H9 (cell line): ENCODE data around the gene COX10. TPM values are rescaled to one million over a fixed set of nuclear protein-coding genes. Genes with fewer than 3 reads are reported as not detected.

Source experiments
- DNase-seq: peaks from one replicate; pipeline ENCODE4 v3.0.0-alpha.2; 2017
- H2AFZ ChIP-seq: one replicate; pipeline ENCODE4 v1.6.1; 2013; ENCODE audit warnings: mild to moderate bottlenecking, low read length, control low read depth, moderate library complexity
- H2AK5ac ChIP-seq: 2 replicates; pipeline ENCODE4 v1.6.1; 2013; ENCODE audit warnings: low read length, control low read depth, mixed read lengths; ENCODE audit not compliant: insufficient read length
- H2BK120ac ChIP-seq: one replicate; pipeline ENCODE4 v1.6.1; 2013; ENCODE audit warnings: low read depth, mild to moderate bottlenecking, low read length, control low read depth, inconsistent platforms; ENCODE audit not compliant: poor library complexity, severe bottlenecking
- H2BK12ac ChIP-seq: 2 replicates; pipeline ENCODE4 v1.6.1; 2013; ENCODE audit warnings: low read length, control low read depth, mixed read lengths, low read depth; ENCODE audit not compliant: insufficient read length
- H2BK15ac ChIP-seq: 2 replicates; pipeline ENCODE4 v1.6.1; 2013; ENCODE audit warnings: low read depth, low read length, control low read depth
- H2BK20ac ChIP-seq: one replicate; pipeline ENCODE4 v1.6.1; 2013; ENCODE audit warnings: low read depth, mild to moderate bottlenecking, low read length, control low read depth, inconsistent platforms; ENCODE audit not compliant: poor library complexity, severe bottlenecking
- H2BK5ac ChIP-seq: 2 replicates; pipeline ENCODE4 v1.6.1; 2013; ENCODE audit warnings: low read length, control low read depth, mixed read lengths; ENCODE audit not compliant: insufficient read length
- H3K14ac ChIP-seq: 2 replicates; pipeline ENCODE4 v1.6.1; 2013; ENCODE audit warnings: low read length, control low read depth; ENCODE audit not compliant: insufficient read depth
- H3K18ac ChIP-seq: 2 replicates; pipeline ENCODE4 v1.6.1; 2013; ENCODE audit warnings: low read depth, mild to moderate bottlenecking, mixed read lengths, low read length, control low read depth; ENCODE audit not compliant: insufficient read length
- H3K23ac ChIP-seq: 2 replicates; pipeline ENCODE4 v1.6.1; 2013; ENCODE audit warnings: low read length, control low read depth, mixed read lengths, low read depth; ENCODE audit not compliant: insufficient read length
- H3K23me2 ChIP-seq: 2 replicates; pipeline ENCODE4 v1.6.1; 2013; ENCODE audit warnings: low read depth, mild to moderate bottlenecking, mixed read lengths, low read length, control low read depth; ENCODE audit not compliant: insufficient read length, poor library complexity, severe bottlenecking
- H3K27ac ChIP-seq: 2 replicates; pipeline ENCODE4 v1.5.1; 2013; ENCODE audit warnings: low read length, control low read depth, mixed read lengths, low read depth; ENCODE audit not compliant: insufficient read length
- H3K27me3 ChIP-seq: 2 replicates; pipeline ENCODE4 v1.6.1; 2013; ENCODE audit warnings: low read length, control low read depth, inconsistent platforms; ENCODE audit not compliant: insufficient read depth
- H3K4ac ChIP-seq: 2 replicates; pipeline ENCODE4 v1.6.1; 2013; ENCODE audit warnings: low read depth, mild to moderate bottlenecking, control low read depth, inconsistent platforms, low read length, moderate library complexity
- H3K4me1 ChIP-seq: 2 replicates; pipeline ENCODE4 v1.6.1; 2013; ENCODE audit warnings: low read length, control low read depth, inconsistent platforms; ENCODE audit not compliant: insufficient read depth
- H3K4me2 ChIP-seq: 2 replicates; pipeline ENCODE4 v1.6.1; 2013; ENCODE audit warnings: low read length, control low read depth, mixed read lengths; ENCODE audit not compliant: insufficient read length, insufficient read depth
- H3K56ac ChIP-seq: 2 replicates; pipeline ENCODE4 v1.6.1; 2013; ENCODE audit warnings: low read depth, mild to moderate bottlenecking, mixed read lengths, low read length, control low read depth; ENCODE audit not compliant: insufficient read length
- H3K79me1 ChIP-seq: 2 replicates; pipeline ENCODE4 v1.6.1; 2013; ENCODE audit warnings: low read depth, mild to moderate bottlenecking, moderate library complexity, low read length, control low read depth, inconsistent platforms; ENCODE audit not compliant: insufficient read depth, poor library complexity, severe bottlenecking
- H3K79me2 ChIP-seq: 2 replicates; pipeline ENCODE4 v1.6.1; 2013; ENCODE audit warnings: low read length, control low read depth, inconsistent platforms; ENCODE audit not compliant: insufficient read depth
- H3K9ac ChIP-seq: 2 replicates; pipeline ENCODE4 v1.6.1; 2013; ENCODE audit warnings: low read length, control low read depth, mixed read lengths; ENCODE audit not compliant: insufficient read length; ENCODE audit errors: extremely low read depth
- H3K9me3 ChIP-seq: one replicate; pipeline ENCODE4 v1.6.1; 2013; ENCODE audit warnings: low read depth, low read length, inconsistent platforms; ENCODE audit not compliant: control insufficient read depth
- H3T11ph ChIP-seq: one replicate; pipeline ENCODE4 v1.6.1; 2013; ENCODE audit warnings: mild to moderate bottlenecking, low read length, control low read depth, inconsistent platforms
- H4K20me1 ChIP-seq: one replicate; pipeline ENCODE4 v1.6.1; 2013; ENCODE audit not compliant: control insufficient read depth, insufficient read length, insufficient read depth
- H4K5ac ChIP-seq: 2 replicates; pipeline ENCODE4 v1.6.1; 2013; ENCODE audit warnings: low read depth, mild to moderate bottlenecking, mixed read lengths, low read length, control low read depth; ENCODE audit not compliant: insufficient read length
- H4K8ac ChIP-seq: replicated peaks from 2 replicates; pipeline ENCODE4 v1.6.1; 2013; ENCODE audit warnings: low read length, control low read depth, mixed read lengths, low read depth; ENCODE audit not compliant: insufficient read length
- H4K91ac ChIP-seq: 2 replicates; pipeline ENCODE4 v1.6.1; 2013; ENCODE audit warnings: low read depth, mild to moderate bottlenecking, moderate library complexity, mixed read lengths, low read length, control low read depth; ENCODE audit not compliant: insufficient read length
- H3K27ac Mint-ChIP-seq, 3 experiments: 2 replicates in 2 of 3; 3 replicates in 1 of 3; pipeline ENCODE4 v1.8.0; 2020 to 2021; ENCODE audit warnings: mixed read lengths in 3 of 3, mild to moderate bottlenecking in 1 of 3, moderate library complexity in 1 of 3
- H3K27me3 Mint-ChIP-seq: 2 replicates; pipeline ENCODE4 v1.8.0; 2021; ENCODE audit warnings: low read depth, mild to moderate bottlenecking, moderate library complexity, mixed read lengths
- H3K36me3 Mint-ChIP-seq, 3 experiments: 2 replicates in 2 of 3; 3 replicates in 1 of 3; pipeline ENCODE4 v1.8.0; 2020 to 2021; ENCODE audit warnings: low read depth in 3 of 3, mixed read lengths in 3 of 3; ENCODE audit not compliant: insufficient read depth in 1 of 3
- H3K4me1 Mint-ChIP-seq, 2 experiments: 2 replicates each; pipeline ENCODE4 v1.8.0; 2020; ENCODE audit warnings: mixed read lengths in 2 of 2
- H3K4me3 Mint-ChIP-seq, 2 experiments: 2 replicates in 1 of 2; 3 replicates in 1 of 2; pipeline ENCODE4 v1.8.0; 2020 to 2021; ENCODE audit warnings: mild to moderate bottlenecking in 2 of 2, mixed read lengths in 2 of 2, moderate library complexity in 1 of 2
- H3K9me3 Mint-ChIP-seq, 2 experiments: 2 replicates in 1 of 2; 3 replicates in 1 of 2; pipeline ENCODE4 v1.8.0; 2020; ENCODE audit warnings: mild to moderate bottlenecking in 2 of 2, mixed read lengths in 2 of 2, moderate library complexity in 1 of 2
- CTCF ChIP-seq: fragments of 200-600 bp; sonication (generic); conservative IDR thresholded peaks from 3 replicates; pipeline ENCODE4 v1.8.0; 2021; ENCODE audit warnings: antibody characterized with exemption, mild to moderate bottlenecking
- WGBS: extraction: QIAGEN DNeasy Blood & Tissue Kit; methylation state at CpG from one replicate; pipeline ENCODE4 v1.1.7; 2013; ENCODE audit warnings: missing lambda C conversion rate, low lambda C conversion rate, mixed read lengths; ENCODE audit not compliant: insufficient read length; ENCODE audit errors: extremely low coverage; 5-methylcytosine and 5-hydroxymethylcytosine counted together
- total RNA-seq: library from RNA; stranded (reverse); gene quantifications from 2 replicates; pipeline ENCODE4 v1.2.1, GENCODE V29; 2021

The COX10 gene
- total RNA-seq, 1 experiment from 2014 or later: 20.6 TPM

- Histone ChIP-seq H3K9me3 (no peaks in the 10 kb centered on the region), H3K18ac (no peak overlapping the region), H4K20me1 (peaks cover 2% of the 10 kb centered on the region), H2AK5ac (no peak overlapping the region), H3K27ac (no peak overlapping the region), H3K14ac (no peak overlapping the region), H2BK120ac (no peak overlapping the region), H2BK12ac (no peak overlapping the region), H3K9ac (no peak overlapping the region), H3K4me2 (no peak overlapping the region), H2BK5ac (no peak overlapping the region), H3K23me2 (no peaks in the 10 kb centered on the region), H4K8ac (no peak overlapping the region), H3T11ph (no peak overlapping the region), H4K5ac (no peak overlapping the region), H3K4ac (no peak overlapping the region), H3K23ac (no peak overlapping the region), H3K56ac (no peak overlapping the region), H2BK20ac (no peak overlapping the region), H3K4me1 (no peaks in the 10 kb centered on the region; the same call in 1 of the 2 replicates), H3K27me3 (no peaks in the 10 kb centered on the region), H4K91ac (no peak overlapping the region), H2AFZ (no peak overlapping the region), H2BK15ac (no peak overlapping the region), H3K79me1 (no peaks in the 10 kb centered on the region), H3K79me2 (0 out of 2 replicates have a peak, but pooled peaks cover 2% of the 10 kb centered on the region)
- no peak for DNase-seq
- Mint-ChIP-seq H3K4me1 (peaks cover 14 to 35% of the 10 kb centered on the region in 2 experiments), H3K36me3 (no peaks in the 10 kb centered on the region), H3K9me3 (no peaks in the 10 kb centered on the region), H3K27me3 (no peaks in the 10 kb centered on the region), H3K27ac (peak overlapping the region; percentile 26 to 79 (median 54); a peak in 5 of 7 replicates), H3K4me3 (peak overlapping the region in 1 of 2 experiments; percentile 21; a peak in 1 of 5 replicates)
- TF ChIP-seq CTCF: no peak
- 100% methylated on average over 1 of the region's 4 CpGs for WGBS
These were observed 66.7 kb downstream of the COX10 start for GRCh38 chr17:14135906-14136590.
